H4 (cell line): ENCODE measurements around the gene KRTAP6-2. TPM values are rescaled to one million over a fixed set of nuclear protein-coding genes. Genes with fewer than 3 reads are reported as not detected.

Experiments
- DNase-seq: peaks from one replicate; pipeline ENCODE4 v3.0.0-alpha.2; 2015; ENCODE audit warnings: low spot score
- total RNA-seq: library from RNA; depleted of rRNA; stranded (reverse); fragments of >200 nt; shearing (Covaris generic); gene quantifications from 2 replicates; pipeline ENCODE4 v1.2.3, GENCODE V29; 2014; rRNA removed

KRTAP6-2 gene
- not detected in 2 replicates for total RNA-seq

GRCh38 chr21:30598802-30599201 is at the start of gene KRTAP6-2:
Gene KRTAP6-2, minus strand, starts transcription at chr21:30598902. Its CDS starts 28 bp downstream, at chr21:30598874.
- no peak for DNase-seq

GRCh38 chr21:30646904-30647414 is 48.3 kb upstream of the KRTAP6-2 start:
- DNase-seq: no peak

GRCh38 chr21:30642564-30642963 is 43.9 kb upstream of the KRTAP6-2 start, which contains the start of gene KRTAP20-3:
Gene KRTAP20-3, plus strand, starts transcription at chr21:30642864.
- no peak for DNase-seq

- no peak for DNase-seq
Measured at GRCh38 chr21:30638686-30639085, 40.0 kb upstream of the KRTAP6-2 start.

GRCh38 chr21:30634906-30635305 is 36.2 kb upstream of the KRTAP6-2 start, which contains the start of gene KRTAP20-2:
Gene KRTAP20-2, plus strand, starts transcription at chr21:30635206. Its CDS starts 58 bp downstream, at chr21:30635264.
- DNase-seq: no peak

- no peak for DNase-seq
Measured at GRCh38 chr21:30629200-30629599, 30.5 kb upstream of the KRTAP6-2 start.

GRCh38 chr21:30628109-30628508 is 29.4 kb upstream of the KRTAP6-2 start:
- DNase-seq: no peak

- DNase-seq: no peak
Measured at GRCh38 chr21:30625449-30626165, 26.9 kb upstream of the KRTAP6-2 start.

- DNase-seq: no peak
Measured at GRCh38 chr21:30623362-30623761, 24.7 kb upstream of the KRTAP6-2 start.

- DNase-seq: no peak
Measured at GRCh38 chr21:30620522-30620921, 21.8 kb upstream of the KRTAP6-2 start, which contains the start of gene KRTAP20-4. Gene KRTAP20-4, plus strand, starts transcription at chr21:30620627.

- no peak for DNase-seq
Measured at GRCh38 chr21:30620080-30620479, 21.4 kb upstream of the KRTAP6-2 start.

- DNase-seq: no peak
Measured at GRCh38 chr21:30616125-30616524, 17.4 kb upstream of the KRTAP6-2 start, which contains the start of gene KRTAP20-1. Gene KRTAP20-1, plus strand, starts transcription at chr21:30616425. Its CDS starts 30 bp downstream, at chr21:30616455.

- DNase-seq: no peak
Measured at GRCh38 chr21:30615199-30615598, 16.5 kb upstream of the KRTAP6-2 start.

- DNase-seq: no peak
Measured at GRCh38 chr21:30613836-30614235, 15.1 kb upstream of the KRTAP6-2 start, which contains the start of gene KRTAP6-1. Gene KRTAP6-1, minus strand, starts transcription at chr21:30613930. Its CDS starts 26 bp downstream, at chr21:30613904.

GRCh38 chr21:30612132-30612531 is 13.4 kb upstream of the KRTAP6-2 start:
- DNase-seq: no peak

- peak; percentile 22 for DNase-seq
Measured at GRCh38 chr21:30605968-30606367, 7.3 kb upstream of the KRTAP6-2 start.

GRCh38 chr21:30600787-30601186 is 2.1 kb upstream of the KRTAP6-2 start, which contains the start of gene KRTAP22-1:
Gene KRTAP22-1, plus strand, starts transcription at chr21:30601087.
- no peak for DNase-seq

- DNase-seq: no peak
Measured at GRCh38 chr21:30592140-30592539, 6.6 kb downstream of the KRTAP6-2 start, which contains the start of gene KRTAP6-3. Gene KRTAP6-3, plus strand, starts transcription at chr21:30592440. Its CDS starts 6 bp downstream, at chr21:30592446.

GRCh38 chr21:30590297-30590696 is 8.4 kb downstream of the KRTAP6-2 start, which contains the start of gene KRTAP22-2:
Gene KRTAP22-2, minus strand, starts transcription at chr21:30590397.
- DNase-seq: no peak

- DNase-seq: no peak
Measured at GRCh38 chr21:30582870-30583269, 15.8 kb downstream of the KRTAP6-2 start.

GRCh38 chr21:30580132-30580531 is 18.6 kb downstream of the KRTAP6-2 start:
- peak; percentile 7 for DNase-seq

- no peak for DNase-seq
Measured at GRCh38 chr21:30579346-30579745, 19.4 kb downstream of the KRTAP6-2 start.

GRCh38 chr21:30577766-30578165 is 20.9 kb downstream of the KRTAP6-2 start:
- no peak for DNase-seq
